HG03342 (cell line): ENCODE measurements around the gene CNPPD1.

Experiments used
- ATAC-seq: cut with Tn5 transposase; IDR thresholded peaks from one replicate; pipeline ENCODE4 v1.9.1; 2021; ENCODE audit warnings: mild to moderate bottlenecking, moderate library complexity; ENCODE audit not compliant: unreplicated experiment

The CNPPD1 gene

DNA sequence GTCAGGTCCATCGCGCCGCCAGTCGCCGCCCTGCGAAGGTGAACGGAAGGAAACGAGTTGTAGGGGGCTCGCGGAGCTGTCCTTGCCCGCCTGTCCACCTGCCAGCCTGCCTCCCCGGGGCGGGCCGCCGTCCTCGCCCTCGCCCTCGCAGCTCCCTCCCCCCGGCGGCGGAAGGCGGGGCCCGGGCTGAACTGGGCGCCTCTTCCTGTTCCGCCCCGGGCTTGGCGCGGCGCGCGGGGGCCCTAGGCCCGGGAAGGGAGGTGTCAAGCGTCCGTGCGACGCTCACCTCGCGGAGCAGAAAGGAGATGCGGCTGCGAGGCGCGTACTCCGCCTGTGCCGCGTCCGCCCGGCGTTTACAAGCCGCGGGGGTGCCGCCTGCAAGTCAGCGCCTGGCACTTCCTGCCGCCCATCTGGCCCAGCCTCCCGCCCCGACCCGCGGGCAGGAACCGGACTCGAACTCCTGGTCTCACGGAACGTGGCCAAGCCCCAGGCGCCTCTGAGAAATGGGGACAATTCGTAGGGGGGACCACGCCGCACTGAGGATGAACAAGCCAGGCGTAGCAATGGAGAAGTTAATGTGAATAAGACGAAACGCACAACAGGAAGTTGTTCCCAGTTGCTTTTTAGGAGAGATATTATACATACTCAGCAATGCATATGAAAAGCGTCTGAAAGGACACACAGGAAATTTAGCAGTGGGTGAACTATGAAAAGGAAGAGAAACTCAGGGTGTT lies at the start of gene CNPPD1:
Gene CNPPD1 (minus strand): TSS at position 108 of the 734 bp plus-strand sequence. CDS start 97 bp downstream, at position 11.
- ATAC-seq: peak; percentile 64

DNA sequence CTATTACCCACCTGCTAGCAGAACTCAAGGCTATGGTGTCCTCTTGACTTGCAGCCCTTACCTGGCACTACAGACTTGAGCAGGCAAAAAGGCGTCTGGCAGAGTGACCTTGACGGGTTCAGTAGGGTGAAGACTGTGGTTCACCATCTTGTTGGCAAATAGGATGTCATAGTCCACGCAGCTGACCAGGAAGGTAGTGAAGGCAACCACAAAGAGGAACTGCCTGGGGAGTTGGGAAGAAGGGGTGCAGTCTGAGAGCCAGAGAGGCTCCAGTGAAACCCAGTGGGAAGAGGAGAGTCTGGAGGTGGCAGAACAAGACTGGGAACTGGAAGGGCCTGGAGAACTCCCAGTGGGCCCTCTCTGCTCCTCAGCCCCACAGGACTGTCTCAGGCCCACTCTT lies 48.6 kb upstream of the CNPPD1 start:
- no peak for ATAC-seq

DNA sequence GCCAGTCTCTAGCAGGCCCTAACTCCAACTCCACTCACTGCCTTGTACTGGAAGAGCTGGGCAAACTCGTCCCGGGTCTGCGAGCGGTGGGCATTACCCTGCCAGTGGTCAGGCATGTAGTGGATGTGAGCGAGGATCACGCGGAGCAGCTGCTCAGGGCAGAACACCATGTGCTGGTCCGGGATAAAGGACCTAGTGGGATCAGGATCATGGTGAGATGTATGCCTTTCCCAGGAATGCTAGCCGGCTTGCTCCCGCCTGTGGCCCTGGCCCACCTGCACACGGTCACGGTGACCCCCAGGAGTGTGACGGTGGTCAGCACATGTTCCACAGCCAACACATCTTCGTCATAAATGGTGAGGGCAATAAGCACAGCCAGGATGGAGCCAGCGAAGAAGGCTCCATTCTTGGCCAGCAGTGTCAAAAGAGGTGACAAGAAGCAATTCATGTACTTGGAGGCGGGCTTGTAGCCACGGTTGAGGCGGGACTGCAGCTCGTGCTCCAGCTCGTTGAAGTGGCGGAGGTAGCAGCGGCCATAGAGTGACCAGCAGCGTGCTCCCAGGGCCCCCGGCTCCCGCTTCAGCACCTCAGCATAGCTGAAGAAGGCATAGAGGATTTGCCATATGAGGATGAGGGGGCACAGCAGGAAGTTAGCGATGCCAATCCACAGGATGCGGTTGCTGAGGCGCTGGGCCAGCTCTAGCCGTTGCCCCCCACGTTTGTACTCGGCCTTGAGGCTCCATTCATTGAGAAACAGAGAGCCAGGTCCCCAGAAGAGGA lies 47.3 kb upstream of the CNPPD1 start:
- no peak for ATAC-seq

DNA sequence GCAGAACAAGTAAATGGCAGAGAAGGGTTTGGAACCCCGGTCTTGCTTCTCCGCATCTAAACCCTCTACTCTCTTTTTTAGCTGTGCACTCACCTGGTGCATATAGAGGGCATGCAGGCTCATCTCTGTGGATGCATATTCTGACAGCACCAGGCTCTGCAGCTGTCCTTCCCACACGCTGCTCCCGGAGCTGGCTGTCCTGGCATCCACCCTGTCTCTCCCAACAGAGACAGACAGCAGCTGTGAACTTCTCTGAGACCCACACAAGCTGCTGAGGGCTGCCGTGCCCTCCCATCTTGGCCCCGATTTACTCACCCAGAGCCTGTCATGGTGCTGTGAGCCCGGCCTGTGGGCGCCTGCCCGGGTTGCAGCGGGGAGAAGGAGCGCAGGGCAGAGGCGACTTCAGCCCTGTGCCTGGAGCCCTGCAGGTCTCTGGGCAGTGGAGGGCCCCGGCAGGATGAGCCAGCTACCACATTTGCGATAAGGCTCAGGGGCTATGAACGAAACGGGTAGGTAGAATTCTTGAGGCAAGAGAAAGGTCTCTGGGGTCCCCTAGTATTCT lies 45.3 kb upstream of the CNPPD1 start:
- no peak for ATAC-seq

DNA sequence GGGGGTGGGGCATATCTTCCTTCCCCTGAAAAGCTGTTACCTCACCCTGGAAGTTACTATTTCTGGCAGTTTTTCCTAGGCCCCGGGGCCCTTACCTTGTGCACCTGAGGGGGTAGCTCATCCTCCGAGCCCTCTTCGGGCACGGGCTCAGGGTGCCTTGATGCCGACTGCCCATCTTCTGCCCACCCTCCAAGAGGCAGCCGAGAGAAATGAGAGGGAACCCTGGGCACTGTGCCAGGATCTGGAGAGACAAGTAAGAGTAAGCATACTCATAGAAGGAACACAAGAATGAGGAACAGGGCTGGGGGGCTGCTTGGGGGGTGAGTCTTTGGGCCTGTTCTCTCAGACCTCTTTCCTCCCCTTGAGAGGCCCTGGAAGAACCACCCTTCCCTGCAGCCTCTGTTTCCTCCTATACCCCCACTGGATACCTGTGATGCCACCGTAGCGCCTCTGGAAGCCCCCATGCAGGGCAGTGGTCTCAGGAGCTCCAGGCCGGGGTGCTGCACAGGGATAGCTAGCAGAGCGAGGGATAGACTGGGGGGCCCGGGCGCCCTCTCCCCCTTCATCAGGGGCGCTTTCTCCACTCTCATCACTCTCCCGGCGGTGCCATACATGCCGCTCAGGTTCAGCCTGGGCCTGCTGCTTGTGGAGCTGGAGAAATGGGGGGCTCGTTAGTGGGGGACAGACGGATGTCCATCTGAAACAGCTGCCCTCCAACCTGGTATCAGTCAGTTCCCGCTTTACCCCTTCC lies 44.1 kb upstream of the CNPPD1 start:
- no peak for ATAC-seq

GRCh38 chr2:219219784-219220532 lies 43.2 kb upstream of the CNPPD1 start:
- ATAC-seq: no peak

GRCh38 chr2:219218732-219219701 lies 42.3 kb upstream of the CNPPD1 start, which contains the start of gene ABCB6:
Gene ABCB6 (minus strand): TSS chr2:219218958. CDS start chr2:219218673, 285 bp downstream.
- ATAC-seq: peak; percentile 76

DNA sequence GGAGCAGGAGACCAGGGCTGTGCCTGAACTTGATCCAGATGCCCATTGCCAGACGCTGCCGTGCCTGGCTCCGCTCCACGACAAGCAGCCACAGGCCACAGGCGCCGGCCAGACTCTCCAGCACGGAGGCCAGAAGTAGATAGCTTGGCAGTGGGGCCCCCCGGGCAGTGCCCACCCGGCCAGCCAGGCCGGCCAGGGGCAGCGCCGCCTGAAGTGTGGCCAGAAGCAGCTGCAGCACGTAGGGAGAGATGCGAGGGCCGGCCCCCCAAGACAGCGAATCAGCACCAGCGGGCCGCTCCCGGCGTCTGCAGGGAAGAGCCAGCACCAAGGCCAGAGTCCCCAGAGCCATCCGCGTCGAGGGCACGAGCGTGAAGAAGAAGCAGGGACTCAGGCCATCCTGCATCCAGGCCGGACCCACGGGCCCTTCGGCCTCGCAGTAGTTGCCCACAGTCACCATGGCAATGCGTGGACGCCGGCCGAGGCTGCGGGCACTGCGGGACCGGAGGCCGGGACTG lies 41.5 kb upstream of the CNPPD1 start:
- peak; percentile 24 for ATAC-seq

- no peak for ATAC-seq
These were observed 39.8 kb upstream of the CNPPD1 start for GRCh38 chr2:219216535-219216915.

- no peak for ATAC-seq
These were observed 39.3 kb upstream of the CNPPD1 start for GRCh38 chr2:219215871-219216534.

- no peak for ATAC-seq
These were observed 38.1 kb upstream of the CNPPD1 start for GRCh38 chr2:219214786-219215185.

DNA sequence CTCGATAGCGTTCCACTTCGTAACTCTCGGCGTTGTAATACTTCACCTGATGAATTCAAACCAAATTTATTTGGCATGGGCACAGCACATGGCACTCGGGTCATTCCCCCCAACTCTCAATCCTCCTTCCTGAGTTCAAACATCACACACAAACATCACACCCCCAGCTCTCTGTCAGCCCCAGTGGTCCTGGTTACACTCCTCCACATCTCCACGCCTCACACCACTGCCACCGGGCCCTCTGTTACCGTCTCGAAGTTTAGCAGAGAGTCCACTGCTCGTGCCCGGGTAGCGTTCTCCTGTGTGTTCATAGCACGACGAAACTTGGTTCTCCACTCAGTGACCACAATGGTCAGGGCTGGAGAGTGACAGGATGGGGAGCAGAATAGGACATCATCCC lies 37.4 kb upstream of the CNPPD1 start:
- no peak for ATAC-seq

DNA sequence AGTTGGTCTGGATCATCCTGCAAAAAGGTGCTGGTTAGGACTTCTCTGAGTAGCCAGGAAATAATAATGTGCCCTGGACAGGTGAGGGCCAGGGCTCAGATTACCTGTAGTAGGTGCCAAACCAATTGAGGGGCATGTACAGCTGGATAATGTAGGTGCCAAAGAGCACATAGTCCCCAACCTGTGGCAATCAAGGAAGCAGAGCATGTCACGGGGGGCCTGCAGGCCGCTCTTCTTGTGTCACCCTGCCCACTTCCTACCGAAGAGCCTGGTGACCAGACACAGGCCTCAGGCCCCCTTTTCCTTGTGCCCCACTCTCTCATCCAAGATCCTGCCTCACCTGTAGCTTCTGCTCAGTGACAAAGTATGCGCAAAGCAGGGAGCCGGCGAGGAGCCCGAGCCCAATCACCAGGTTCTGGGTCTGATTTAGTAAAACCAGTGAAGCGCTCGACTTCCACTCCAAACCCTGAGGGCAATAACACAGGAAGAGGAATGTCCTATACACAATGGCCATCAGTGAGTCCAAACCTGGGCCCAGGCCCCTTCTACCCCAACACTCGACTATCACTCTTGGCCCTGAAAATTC lies 36.9 kb upstream of the CNPPD1 start:
- no peak for ATAC-seq

- no peak for ATAC-seq
These were observed 36.3 kb upstream of the CNPPD1 start for GRCh38 chr2:219213026-219213415.

- no peak for ATAC-seq
These were observed 34.2 kb upstream of the CNPPD1 start for GRCh38 chr2:219210886-219211362.

GRCh38 chr2:219210196-219210885 lies 33.6 kb upstream of the CNPPD1 start:
- no peak for ATAC-seq
